Measurements from ENCODE around the gene SERPINB10.

SERPINB10 gene

GRCh38 chr18:63883617-63884016 is 24.1 kb upstream of the SERPINB10 start:
- Histone ChIP-seq H3K9me3 (ENCODE audit: control insufficient read depth, insufficient read depth, low read depth, low read length) (no peaks in the 10 kb centered on the region), H3K4me3 (ENCODE audit: low read depth, low read length) (no peak overlapping the region), H3K36me3 (ENCODE audit: control insufficient read depth in 2 of 2, insufficient read depth in 1 of 2, low read length in 2 of 2) (no peaks in the 10 kb centered on the region), H3K4me1 (ENCODE audit: control insufficient read depth, insufficient read depth, low read length) (peaks cover 2% of the 10 kb centered on the region; the same call in 1 of the 2 replicates), H3K27ac (ENCODE audit: extremely low read depth, low read depth, low read length) (no peak overlapping the region)
- POLR2A ChIA-PET: no interaction called here
- no peak for TF ChIP-seq ZNF148 (tag by site-specific recombination; IDR thresholded peaks at IDR 0.05; ENCODE audit: borderline replicate concordance)
- no peak for TF ChIP-seq SP3 (tag by site-specific recombination; IDR thresholded peaks at IDR 0.05)
- TF ChIP-seq ZFHX2 (tag by site-specific recombination; conservative IDR thresholded peaks at IDR 0.05): no peak
- TF ChIP-seq ZNF335 (tag by site-specific recombination; conservative IDR thresholded peaks at IDR 0.05): no peak
- TF ChIP-seq ZNF184 (tag by site-specific recombination; IDR thresholded peaks at IDR 0.05): no peak
- TF ChIP-seq PRDM2 (tag by site-specific recombination; IDR thresholded peaks at IDR 0.05; ENCODE audit: borderline replicate concordance): no peak
- TF ChIP-seq ZNF23 (tag by site-specific recombination; IDR thresholded peaks at IDR 0.05; ENCODE audit: borderline replicate concordance): no peak
- TF ChIP-seq ZNF302 (tag by site-specific recombination; IDR thresholded peaks at IDR 0.05; ENCODE audit: low read depth): no peak
- no peak for TF ChIP-seq ZNF169 (tag by site-specific recombination; IDR thresholded peaks at IDR 0.05)
- TF ChIP-seq ZNF211 (tag by site-specific recombination; IDR thresholded peaks at IDR 0.05; ENCODE audit: low read depth): no peak
- TF ChIP-seq BCL6B (tag by site-specific recombination; IDR thresholded peaks at IDR 0.05): no peak
- no peak for TF ChIP-seq ATF2 (tag by site-specific recombination; IDR thresholded peaks at IDR 0.05; ENCODE audit: low read depth)
- TF ChIP-seq HIC1 (tag by site-specific recombination; IDR thresholded peaks at IDR 0.05): no peak
- no peak for TF ChIP-seq ZNF24 (tag by site-specific recombination; IDR thresholded peaks at IDR 0.05)
- CTCF ChIA-PET: no interaction called here

Data from HEK293 (cell line).